ENCODE measurements around the gene FIBCD1.

Gene FIBCD1

GRCh38 chr9:130864541-130864940 is 74.5 kb downstream of the FIBCD1 start:
- Histone ChIP-seq H3K4me1 (no peaks in the 10 kb centered on the region), H3K9ac (no peak overlapping the region), H3K4me2 (ENCODE audit: low read length) (no peak overlapping the region), H3K9me3 (ENCODE audit: control insufficient read depth, low read length) (no peaks in the 10 kb centered on the region), H3K36me3 (ENCODE audit: control insufficient read depth, insufficient read depth, low read length) (no peaks in the 10 kb centered on the region), H3K27ac (no peak overlapping the region), H2AFZ (no peak overlapping the region), H3K27me3 (ENCODE audit: control insufficient read depth, insufficient read depth, low read length) (no peaks in the 10 kb centered on the region), H3K4me3 (ENCODE audit: low read depth, low read length) (no peak overlapping the region), H3K79me2 (peaks cover 11% of the 10 kb centered on the region)
- no peak for TF ChIP-seq CTCF (IDR thresholded peaks at IDR 0.05)

- Histone ChIP-seq H3K36me3 (ENCODE audit: control insufficient read depth, insufficient read depth, low read length) (no peaks in the 10 kb centered on the region), H3K27me3 (ENCODE audit: control insufficient read depth, insufficient read depth, low read length) (no peaks in the 10 kb centered on the region), H3K4me3 (ENCODE audit: low read depth, low read length) (no peak overlapping the region), H3K79me2 (peaks cover 10% of the 10 kb centered on the region), H3K9ac (no peak overlapping the region), H3K27ac (no peak overlapping the region), H2AFZ (no peak overlapping the region), H3K4me2 (ENCODE audit: low read length) (no peak overlapping the region), H3K4me1 (no peaks in the 10 kb centered on the region), H3K9me3 (ENCODE audit: control insufficient read depth, low read length) (no peaks in the 10 kb centered on the region)
- no peak for TF ChIP-seq CTCF (IDR thresholded peaks at IDR 0.05)
These were observed 76.3 kb downstream of the FIBCD1 start for GRCh38 chr9:130862747-130863146.

DNA sequence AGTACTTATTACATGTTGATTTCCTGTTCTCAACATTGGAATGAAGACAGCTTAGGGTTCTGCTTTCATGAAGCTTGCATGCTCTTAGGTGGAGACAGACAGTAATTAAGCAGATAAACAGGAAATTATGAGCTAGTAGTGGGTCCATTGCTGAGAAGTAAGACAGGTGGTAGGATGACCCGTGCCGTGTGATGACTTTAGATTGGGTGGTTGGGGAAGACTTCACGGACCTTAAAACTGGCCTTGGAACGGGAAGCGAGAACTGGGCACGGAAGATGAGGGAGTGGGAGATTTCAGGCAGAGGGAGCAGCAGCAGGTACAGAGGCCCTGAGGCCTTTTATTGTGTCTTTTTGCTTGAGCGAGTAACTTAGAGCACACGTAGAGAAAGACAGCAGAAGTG is 76.8 kb downstream of the FIBCD1 start:
- no peaks in the 10 kb centered on the region for H3K4me1 ChIP-seq
- no peaks in the 10 kb centered on the region for H3K36me3 ChIP-seq (ENCODE audit: control insufficient read depth, insufficient read depth, low read length)
- H2AFZ ChIP-seq: no peak overlapping the region
- no peak overlapping the region for H3K4me3 ChIP-seq (ENCODE audit: low read depth, low read length)
- no peak overlapping the region for H3K9ac ChIP-seq
- H3K79me2 ChIP-seq: peaks cover 12% of the 10 kb centered on the region
- H3K27me3 ChIP-seq (ENCODE audit: control insufficient read depth, insufficient read depth, low read length): no peaks in the 10 kb centered on the region
- TF ChIP-seq CTCF (IDR thresholded peaks at IDR 0.05): no peak
- no peak overlapping the region for H3K4me2 ChIP-seq (ENCODE audit: low read length)
- no peak overlapping the region for H3K27ac ChIP-seq
- H3K9me3 ChIP-seq (ENCODE audit: control insufficient read depth, low read length): no peaks in the 10 kb centered on the region

DNA sequence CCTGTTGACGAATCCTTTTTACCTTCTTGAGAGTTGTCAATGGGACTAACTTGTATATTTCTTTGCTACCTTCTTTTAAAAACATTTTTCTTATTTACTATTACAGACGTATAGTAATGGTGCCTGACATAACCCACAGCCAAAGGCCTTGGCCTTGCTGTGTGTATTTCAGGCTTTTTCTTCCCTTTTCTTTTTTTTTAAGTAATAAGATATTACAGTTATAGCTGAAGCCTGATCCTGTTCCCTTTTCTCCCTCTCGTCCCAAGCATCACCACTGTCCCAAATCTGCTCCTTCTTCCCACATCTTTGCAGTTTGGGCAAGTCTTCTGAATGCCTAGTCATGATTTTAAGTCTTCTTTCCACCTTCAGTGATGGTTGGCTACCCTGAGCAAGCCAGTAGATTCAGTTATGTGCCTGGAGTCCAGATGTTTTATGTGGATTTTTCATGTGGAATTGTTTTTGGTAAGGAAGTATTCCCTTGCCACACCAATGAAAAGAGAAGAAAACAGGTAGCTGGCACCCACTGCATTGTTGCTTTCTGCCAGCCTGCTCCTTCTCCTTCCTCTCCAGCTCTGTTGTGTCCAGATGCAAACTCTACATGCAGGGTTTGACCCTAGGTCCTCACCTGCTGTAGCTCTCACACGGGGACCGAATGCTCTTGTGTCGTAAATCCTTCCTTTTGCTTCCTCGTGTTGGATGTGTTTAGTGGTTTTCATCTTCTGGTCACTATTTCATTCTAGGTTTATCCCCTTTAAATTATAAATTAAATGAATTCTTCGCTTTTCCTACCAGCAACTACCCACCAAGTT is 77.5 kb downstream of the FIBCD1 start:
- no peak overlapping the region for H3K9ac ChIP-seq
- H3K4me1 ChIP-seq: no peaks in the 10 kb centered on the region
- no peaks in the 10 kb centered on the region for H3K9me3 ChIP-seq (ENCODE audit: control insufficient read depth, low read length)
- no peak overlapping the region for H3K27ac ChIP-seq
- no peak for TF ChIP-seq CTCF (IDR thresholded peaks at IDR 0.05)
- H3K4me3 ChIP-seq (ENCODE audit: low read depth, low read length): no peak overlapping the region
- H3K36me3 ChIP-seq (ENCODE audit: control insufficient read depth, insufficient read depth, low read length): no peaks in the 10 kb centered on the region
- H2AFZ ChIP-seq: no peak overlapping the region
- H3K4me2 ChIP-seq (ENCODE audit: low read length): no peak overlapping the region
- no peaks in the 10 kb centered on the region for H3K27me3 ChIP-seq (ENCODE audit: control insufficient read depth, insufficient read depth, low read length)
- H3K79me2 ChIP-seq: peaks cover 12% of the 10 kb centered on the region
